Activated naive CD8-positive, alpha-beta T cell treated with anti-CD3 and anti-CD28 coated beads, Interleukin-2, amount 50 U/mL, for 24 hours (primary cell): ENCODE results near the gene GSK3A.

ENCODE experiments used
- ATAC-seq: fragments of 150-1000 bp; cut with Tn5 transposase; one replicate; pipeline ENCODE4 v1.10.0; 2021
- DNase-seq: peaks from one replicate; pipeline ENCODE4 v3.0.0; 2021
- H3K27ac Mint-ChIP-seq: one replicate; pipeline ENCODE4 v1.8.0; 2021; ENCODE audit warnings: mild to moderate bottlenecking, mixed read lengths
- H3K27me3 Mint-ChIP-seq: one replicate; pipeline ENCODE4 v1.8.0; 2021; ENCODE audit warnings: mixed read lengths
- H3K36me3 Mint-ChIP-seq: one replicate; pipeline ENCODE4 v1.8.0; 2021; ENCODE audit warnings: low read depth, mixed read lengths
- H3K4me1 Mint-ChIP-seq: one replicate; pipeline ENCODE4 v1.8.0; 2021; ENCODE audit warnings: mixed read lengths
- H3K4me3 Mint-ChIP-seq: one replicate; pipeline ENCODE4 v1.8.0; 2021; ENCODE audit warnings: mild to moderate bottlenecking, moderate library complexity, mixed read lengths
- H3K9me3 Mint-ChIP-seq: one replicate; pipeline ENCODE4 v1.8.0; 2021; ENCODE audit warnings: mixed read lengths

Gene GSK3A

GRCh38 chr19:42217520-42218437 lies 24.6 kb downstream of the GSK3A start, which contains the start of gene DEDD2:
TSS of gene DEDD2 (minus strand) at chr19:42217677. CDS start at chr19:42217007, 670 bp downstream.
- ATAC-seq, result peak; percentile 80
- H3K4me1 Mint-ChIP-seq, result peaks cover 76% of the 10 kb centered on the region
- H3K27ac Mint-ChIP-seq, result peak within 1 kb of the TSS; percentile 94
- no peaks in the 10 kb centered on the region for H3K9me3 Mint-ChIP-seq
- peaks cover 3% of the 10 kb centered on the region for H3K27me3 Mint-ChIP-seq
- peaks cover 20% of the 10 kb centered on the region for H3K36me3 Mint-ChIP-seq
- DNase-seq, result peak; percentile 100
- peak within 1 kb of the TSS; percentile 96 for H3K4me3 Mint-ChIP-seq

DNA sequence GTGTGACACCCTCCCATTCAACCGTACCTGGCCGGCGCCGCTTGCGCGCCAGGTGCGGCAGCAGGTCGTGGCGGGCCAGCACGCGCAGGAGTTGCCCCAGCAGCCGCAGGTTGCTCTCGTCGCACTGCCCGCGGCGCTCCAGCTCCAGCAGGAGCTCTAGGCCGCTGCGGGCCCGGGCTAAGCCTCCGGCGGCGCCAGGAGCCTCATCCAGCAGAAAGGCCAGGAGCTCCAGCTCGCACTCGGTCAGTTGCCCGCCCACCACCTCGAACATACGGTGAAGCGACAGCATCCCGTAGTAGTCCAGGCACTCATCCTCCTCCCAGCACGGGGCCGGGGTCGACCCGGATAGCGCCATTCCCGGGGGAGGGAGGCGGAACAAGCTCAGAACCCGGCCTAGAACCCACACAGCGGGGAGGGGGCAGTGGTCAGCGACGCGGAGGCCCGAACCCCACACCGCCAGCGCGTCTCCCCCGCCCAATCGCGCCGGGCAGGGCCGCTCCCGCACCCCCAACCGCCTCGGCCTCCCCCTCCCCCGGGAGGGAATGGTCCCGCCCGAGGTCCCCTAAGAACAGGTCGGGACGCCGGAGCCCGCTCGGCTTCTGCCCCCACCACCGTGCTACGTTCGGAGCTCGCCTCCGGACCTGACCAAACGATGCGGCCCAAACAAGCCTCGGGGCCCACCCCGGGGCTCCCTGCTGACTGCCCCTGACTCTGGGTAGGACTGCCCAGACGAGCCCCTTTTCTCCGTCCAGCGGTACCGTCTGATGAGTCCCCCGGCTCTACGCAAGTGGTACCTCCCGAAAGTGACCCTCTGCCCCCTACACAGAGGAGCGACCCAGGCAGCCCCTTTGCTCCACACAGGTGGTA lies 25.5 kb downstream of the GSK3A start:
- H3K4me1 Mint-ChIP-seq, result peaks cover 74% of the 10 kb centered on the region
- H3K36me3 Mint-ChIP-seq, result peaks cover 19% of the 10 kb centered on the region
- peak; percentile 42 for DNase-seq
- H3K27ac Mint-ChIP-seq, result peak overlapping the region; percentile 94
- H3K4me3 Mint-ChIP-seq, result peak overlapping the region; percentile 96
- no peak for ATAC-seq
- H3K9me3 Mint-ChIP-seq, result no peaks in the 10 kb centered on the region
- peaks cover 3% of the 10 kb centered on the region for H3K27me3 Mint-ChIP-seq

DNA sequence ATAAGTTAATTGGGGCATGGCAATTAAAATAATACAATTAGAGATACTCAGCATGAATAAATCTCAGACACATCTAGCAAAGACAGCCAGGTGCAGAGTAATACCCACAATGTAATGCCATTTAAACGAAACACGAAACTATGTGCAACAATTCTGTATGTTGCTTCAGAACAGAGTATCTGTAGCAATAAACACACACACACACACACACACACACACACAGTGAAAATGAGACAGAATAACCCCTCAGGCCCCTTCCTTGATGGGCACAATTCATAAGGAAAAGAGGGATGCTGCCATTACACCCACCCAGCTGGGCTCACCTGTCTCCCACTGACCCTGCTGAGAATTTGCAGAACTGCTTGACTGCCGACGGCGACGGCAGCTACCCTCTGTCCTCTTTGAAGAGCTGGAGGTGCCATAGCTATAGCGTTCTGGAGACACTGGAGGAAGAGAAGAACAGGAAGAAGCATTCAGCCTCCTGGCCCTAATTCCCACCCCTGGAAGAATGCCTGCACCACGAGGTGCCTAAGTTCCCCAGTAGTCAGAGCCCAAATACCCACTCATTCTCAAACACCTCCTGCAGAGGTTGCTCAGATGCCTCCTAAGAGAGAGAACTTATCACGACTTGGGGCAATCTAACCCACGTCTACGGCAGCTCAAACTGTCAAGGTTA lies 27.5 kb downstream of the GSK3A start:
- Mint-ChIP-seq H3K4me3 (peak overlapping the region; percentile 19), H3K27ac (peak overlapping the region; percentile 5), H3K27me3 (peaks cover 3% of the 10 kb centered on the region), H3K4me1 (peaks cover 61% of the 10 kb centered on the region), H3K36me3 (peaks cover 20% of the 10 kb centered on the region), H3K9me3 (no peaks in the 10 kb centered on the region)
- no peak for ATAC-seq
- no peak for DNase-seq

- ATAC-seq (no peak), DNase-seq (no peak)
- Mint-ChIP-seq H3K27ac (peak overlapping the region; percentile 2), H3K4me1 (peaks cover 48% of the 10 kb centered on the region), H3K36me3 (peaks cover 37% of the 10 kb centered on the region), H3K9me3 (no peaks in the 10 kb centered on the region), H3K27me3 (peaks cover 3% of the 10 kb centered on the region), H3K4me3 (no peak overlapping the region)
These were observed 29.5 kb downstream of the GSK3A start for GRCh38 chr19:42212886-42213285.

- peak overlapping the region; percentile 86 for H3K27ac Mint-ChIP-seq
- H3K27me3 Mint-ChIP-seq, result no peaks in the 10 kb centered on the region
- no peak overlapping the region for H3K4me3 Mint-ChIP-seq
- peaks cover 50% of the 10 kb centered on the region for H3K4me1 Mint-ChIP-seq
- H3K9me3 Mint-ChIP-seq, result no peaks in the 10 kb centered on the region
- DNase-seq, result no peak
- H3K36me3 Mint-ChIP-seq, result peaks cover 44% of the 10 kb centered on the region
- ATAC-seq, result no peak
These were observed 33.8 kb downstream of the GSK3A start for GRCh38 chr19:42208612-42209011.

- Mint-ChIP-seq H3K4me3 (no peak overlapping the region), H3K27ac (peak overlapping the region; percentile 86), H3K9me3 (no peaks in the 10 kb centered on the region), H3K36me3 (peaks cover 39% of the 10 kb centered on the region), H3K27me3 (no peaks in the 10 kb centered on the region), H3K4me1 (peaks cover 48% of the 10 kb centered on the region)
- DNase-seq (no peak), ATAC-seq (peak; percentile 52)
These were observed 34.6 kb downstream of the GSK3A start for GRCh38 chr19:42207767-42208271.

- H3K36me3 Mint-ChIP-seq, result peaks cover 40% of the 10 kb centered on the region
- no peak for ATAC-seq
These were observed 35.3 kb downstream of the GSK3A start for GRCh38 chr19:42206871-42207755.

GRCh38 chr19:42204664-42205063 lies 37.7 kb downstream of the GSK3A start:
- Mint-ChIP-seq H3K4me1 (peaks cover 78% of the 10 kb centered on the region), H3K27me3 (no peaks in the 10 kb centered on the region), H3K4me3 (no peak overlapping the region), H3K36me3 (peaks cover 41% of the 10 kb centered on the region), H3K9me3 (no peaks in the 10 kb centered on the region), H3K27ac (peak overlapping the region; percentile 7)
- DNase-seq, result no peak
- ATAC-seq, result no peak

More at GRCh38 chr19:42206871-42207755, 35.3 kb downstream of the GSK3A start:
- no peaks in the 10 kb centered on the region for H3K27me3 Mint-ChIP-seq
- H3K27ac Mint-ChIP-seq, result peak overlapping the region; percentile 86
- no peak overlapping the region for H3K4me3 Mint-ChIP-seq
- H3K9me3 Mint-ChIP-seq, result no peaks in the 10 kb centered on the region
- peaks cover 53% of the 10 kb centered on the region for H3K4me1 Mint-ChIP-seq
- DNase-seq, result no peak

DNA sequence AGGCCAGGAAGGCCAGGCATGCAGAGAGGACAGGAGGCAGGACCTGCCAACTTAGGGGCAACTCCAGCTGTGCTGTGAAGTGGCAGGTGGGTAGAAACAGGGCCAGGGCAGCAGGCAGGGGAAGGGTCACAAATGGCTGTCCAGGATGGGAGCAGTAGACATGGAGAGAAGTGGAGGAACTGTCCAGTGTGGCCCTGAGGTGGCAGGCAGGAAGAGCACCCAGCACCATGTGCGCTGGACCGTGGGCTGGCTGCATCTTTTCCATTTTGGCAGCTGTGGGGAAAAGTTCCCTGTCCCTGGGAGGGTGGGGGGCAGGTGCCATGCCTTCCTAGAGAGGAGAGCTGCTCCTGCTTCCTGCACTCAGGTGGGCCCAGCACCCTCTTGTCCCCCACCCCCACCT lies 38.7 kb downstream of the GSK3A start:
- Mint-ChIP-seq H3K9me3 (no peaks in the 10 kb centered on the region), H3K36me3 (peaks cover 39% of the 10 kb centered on the region), H3K4me1 (peaks cover 87% of the 10 kb centered on the region), H3K27me3 (no peaks in the 10 kb centered on the region), H3K27ac (peak overlapping the region; percentile 61), H3K4me3 (no peak overlapping the region)
- ATAC-seq (no peak), DNase-seq (no peak)

GRCh38 chr19:42202290-42202880 lies 40.0 kb downstream of the GSK3A start:
- H3K27me3 Mint-ChIP-seq, result no peaks in the 10 kb centered on the region
- H3K4me1 Mint-ChIP-seq, result peaks cover 85% of the 10 kb centered on the region
- H3K27ac Mint-ChIP-seq, result peak overlapping the region; percentile 92
- H3K9me3 Mint-ChIP-seq, result no peaks in the 10 kb centered on the region
- ATAC-seq (no peak), DNase-seq (no peak)
- H3K36me3 Mint-ChIP-seq, result peaks cover 33% of the 10 kb centered on the region
- H3K4me3 Mint-ChIP-seq, result peak overlapping the region; percentile 61

DNA sequence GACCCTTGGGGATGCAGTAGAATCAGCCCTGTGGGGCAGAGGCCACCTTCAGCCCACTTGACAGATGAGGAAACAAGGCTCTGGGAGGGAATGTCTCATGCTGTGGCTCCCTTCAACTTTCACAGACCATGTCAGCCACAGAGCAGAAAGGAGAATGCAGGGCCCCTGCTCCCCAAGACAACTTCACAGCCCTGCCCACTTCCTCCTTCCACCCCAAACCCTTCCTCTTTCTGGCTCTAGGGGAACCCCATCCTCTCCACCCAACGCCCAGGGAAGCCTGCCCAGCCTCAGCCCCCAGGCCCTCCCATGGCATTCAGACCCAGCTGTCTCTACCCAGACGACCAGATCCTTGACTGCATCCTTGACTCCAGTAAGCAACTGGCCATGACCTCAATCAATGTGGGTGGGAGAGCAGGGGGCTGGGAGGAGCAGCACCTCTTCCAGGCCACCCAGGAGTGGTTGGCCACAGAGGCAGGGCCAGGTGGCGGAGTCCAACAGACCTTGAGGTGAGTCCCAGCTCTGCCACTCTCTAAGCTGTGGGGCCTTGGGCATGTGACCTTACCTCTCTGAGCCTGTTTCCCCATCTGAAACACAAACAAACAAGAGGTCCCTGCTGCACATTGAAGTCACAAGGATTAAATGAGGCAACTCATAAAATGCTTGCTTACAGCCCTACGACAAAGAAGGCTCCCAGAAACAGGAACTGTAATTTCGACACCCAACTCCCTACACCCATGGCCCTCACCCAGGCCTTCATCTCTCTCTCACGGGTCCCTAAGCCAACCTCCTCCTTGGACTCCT lies 40.7 kb downstream of the GSK3A start:
- Mint-ChIP-seq H3K27ac (peak overlapping the region; percentile 92), H3K9me3 (no peaks in the 10 kb centered on the region), H3K36me3 (peaks cover 33% of the 10 kb centered on the region), H3K4me3 (peak overlapping the region; percentile 61), H3K4me1 (peaks cover 86% of the 10 kb centered on the region), H3K27me3 (no peaks in the 10 kb centered on the region)
- ATAC-seq (peak; percentile 59), DNase-seq (peak; percentile 61)

DNA sequence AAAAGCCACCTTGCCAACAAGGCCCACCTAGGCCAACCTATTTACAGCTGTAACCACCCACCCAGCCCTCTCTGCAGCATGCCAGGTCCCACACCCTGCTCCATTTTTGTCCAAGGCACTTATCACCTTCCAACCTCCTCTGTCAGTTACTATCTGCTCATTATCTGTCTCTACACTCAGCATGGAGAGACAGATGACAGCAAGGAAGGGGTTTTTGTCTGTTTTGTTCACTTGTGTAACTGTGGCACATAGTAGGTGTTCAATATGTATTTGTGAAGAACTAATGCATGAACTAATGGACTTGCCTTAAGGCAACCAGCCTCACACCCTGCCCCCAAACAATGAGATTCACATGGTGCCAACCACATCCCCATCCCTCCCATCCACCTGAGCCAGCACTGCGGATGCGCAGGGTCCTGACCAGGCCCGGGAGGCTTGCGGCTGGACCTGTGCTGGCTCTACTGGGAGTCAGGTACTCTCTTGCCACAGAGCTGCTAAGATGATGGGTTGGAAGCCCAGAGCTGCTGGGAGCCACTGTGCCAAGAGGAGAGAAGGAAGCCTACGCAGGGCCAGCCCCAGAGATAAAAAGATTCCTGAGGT lies 42.2 kb downstream of the GSK3A start:
- peaks cover 34% of the 10 kb centered on the region for H3K36me3 Mint-ChIP-seq
- H3K27ac Mint-ChIP-seq, result peak overlapping the region; percentile 92
- DNase-seq (no peak), ATAC-seq (no peak)
- H3K9me3 Mint-ChIP-seq, result no peaks in the 10 kb centered on the region
- H3K4me1 Mint-ChIP-seq, result peaks cover 86% of the 10 kb centered on the region
- H3K27me3 Mint-ChIP-seq, result no peaks in the 10 kb centered on the region
- peak overlapping the region; percentile 68 for H3K4me3 Mint-ChIP-seq
